K562 (cell line): Measurements from ENCODE around the gene PTPN20. TPM values are rescaled to one million over a fixed set of nuclear protein-coding genes. Genes with fewer than 3 reads are reported as not detected.

Experiments
- DEAF1 ChIP-seq: fragments of 450-650 bp; formaldehyde crosslinking; IDR thresholded peaks from 2 replicates; pipeline ENCODE4 v1.4.0; 2020; ENCODE audit warnings: mild to moderate bottlenecking, moderate library complexity
- FIP1L1 ChIP-seq: fragments of 200-400 bp; formaldehyde crosslinking; IDR thresholded peaks from 2 replicates; pipeline ENCODE4 v1.6.1; 2018; ENCODE audit warnings: mild to moderate bottlenecking, low read depth, low read length; ENCODE audit not compliant: poor library complexity, severe bottlenecking
- FOXM1 ChIP-seq, 2 experiments: fragments of 450-650 bp in 1 of 2; sonication (generic) in 1 of 2; formaldehyde crosslinking in 1 of 2; IDR thresholded peaks; 2 replicates each; pipeline versions ENCODE4 v1.6.1 to v1.9.0; 2017 to 2022; ENCODE audit warnings: low read depth in 2 of 2, mild to moderate bottlenecking in 2 of 2, missing genetic modification reagents in 1 of 2, moderate library complexity in 1 of 2
- HCFC1 ChIP-seq: IDR thresholded peaks from 2 replicates; pipeline ENCODE4 v1.6.1; 2012; ENCODE audit warnings: low read depth, low read length, improper control_type of control experiment
- RAD21 ChIP-seq, 2 experiments: fragments of 250-450 bp in 1 of 2; fragments of 450-650 bp in 1 of 2; sonication (Bioruptor Pico) in 1 of 2; formaldehyde crosslinking in 1 of 2; IDR thresholded peaks in 1 of 2; conservative IDR thresholded peaks in 1 of 2; 2 replicates each; pipeline versions ENCODE4 v1.4.0 to v1.8.0; 2020 to 2022; ENCODE audit warnings: mild to moderate bottlenecking in 2 of 2, moderate library complexity in 1 of 2
- REST ChIP-seq, 2 experiments: fragments of 450-650 bp; formaldehyde crosslinking in 1 of 2; IDR thresholded peaks; 2 replicates each; pipeline versions ENCODE4 v1.4.0 to v1.6.1; 2014 to 2020; ENCODE audit warnings: mild to moderate bottlenecking in 2 of 2, borderline replicate concordance in 1 of 2, low read depth in 1 of 2
- TCFL5 ChIP-seq: fragments of 250-450 bp; sonication (Bioruptor Pico); conservative IDR thresholded peaks from 2 replicates; pipeline ENCODE4 v1.6.1; 2021; ENCODE audit warnings: mild to moderate bottlenecking, moderate library complexity, matching md5 sums
- TEAD1 ChIP-seq, 2 experiments: fragments of 450-650 bp in 1 of 2; sonication (generic) in 1 of 2; formaldehyde crosslinking; IDR thresholded peaks; 2 replicates each; pipeline versions ENCODE4 v1.4.0 to v1.8.0; 2020 to 2022; ENCODE audit warnings: mild to moderate bottlenecking in 2 of 2, missing genetic modification reagents in 1 of 2
- polyA plus RNA-seq, 8 experiments: library from polyadenylated mRNA; depleted of rRNA in 4 of 8; stranded (reverse) in 5 of 8; unstranded in 3 of 8; fragments of >200 nt; fragmentation: Nextera tagmentation in 2 of 8; fragmentation: Illumina TruSeq in 1 of 8; extraction: Ambion mirVana in 2 of 8; extraction: Trizol in 1 of 8; gene quantifications; 2 replicates each; pipeline versions ENCODE4 v1.2.1 to v1.2.3, GENCODE V29; 2011 to 2014; ENCODE audit warnings: inconsistent platforms in 1 of 8, missing spikeins in 1 of 8
- total RNA-seq, 7 experiments: library from RNA; depleted of rRNA in 6 of 7; stranded (reverse); fragments of >200 nt in 6 of 7; fragmentation: Illumina TruSeq in 2 of 7; extraction: Trizol in 2 of 7; gene quantifications; 2 replicates each; pipeline versions ENCODE4 v1.2.1 to v1.2.3, GENCODE V29; 2011 to 2021; ENCODE audit warnings: low replicate concordance in 1 of 7
- TF ChIP-seq, protein P1 (sequence below): sonication (generic); formaldehyde crosslinking; IDR thresholded peaks from 2 replicates; pipeline ENCODE4 v1.9.0; 2022; ENCODE audit warnings: mild to moderate bottlenecking, missing genetic modification reagents
- TF ChIP-seq, protein P2 (sequence below): IDR thresholded peaks from 2 replicates; pipeline ENCODE4 v1.6.1; 2011; ENCODE audit warnings: borderline replicate concordance, low read depth, mild to moderate bottlenecking, moderate library complexity, low read length; ENCODE audit not compliant: insufficient read depth, poor library complexity, severe bottlenecking

The PTPN20 gene
- total and polyA plus RNA-seq, 9 of the 15 experiments (the other 6 are each of a cell fraction or from before 2014, with no cell fraction given), result 0.03 to 0.18 (median 0.10) TPM; not detected in 6

DNA sequence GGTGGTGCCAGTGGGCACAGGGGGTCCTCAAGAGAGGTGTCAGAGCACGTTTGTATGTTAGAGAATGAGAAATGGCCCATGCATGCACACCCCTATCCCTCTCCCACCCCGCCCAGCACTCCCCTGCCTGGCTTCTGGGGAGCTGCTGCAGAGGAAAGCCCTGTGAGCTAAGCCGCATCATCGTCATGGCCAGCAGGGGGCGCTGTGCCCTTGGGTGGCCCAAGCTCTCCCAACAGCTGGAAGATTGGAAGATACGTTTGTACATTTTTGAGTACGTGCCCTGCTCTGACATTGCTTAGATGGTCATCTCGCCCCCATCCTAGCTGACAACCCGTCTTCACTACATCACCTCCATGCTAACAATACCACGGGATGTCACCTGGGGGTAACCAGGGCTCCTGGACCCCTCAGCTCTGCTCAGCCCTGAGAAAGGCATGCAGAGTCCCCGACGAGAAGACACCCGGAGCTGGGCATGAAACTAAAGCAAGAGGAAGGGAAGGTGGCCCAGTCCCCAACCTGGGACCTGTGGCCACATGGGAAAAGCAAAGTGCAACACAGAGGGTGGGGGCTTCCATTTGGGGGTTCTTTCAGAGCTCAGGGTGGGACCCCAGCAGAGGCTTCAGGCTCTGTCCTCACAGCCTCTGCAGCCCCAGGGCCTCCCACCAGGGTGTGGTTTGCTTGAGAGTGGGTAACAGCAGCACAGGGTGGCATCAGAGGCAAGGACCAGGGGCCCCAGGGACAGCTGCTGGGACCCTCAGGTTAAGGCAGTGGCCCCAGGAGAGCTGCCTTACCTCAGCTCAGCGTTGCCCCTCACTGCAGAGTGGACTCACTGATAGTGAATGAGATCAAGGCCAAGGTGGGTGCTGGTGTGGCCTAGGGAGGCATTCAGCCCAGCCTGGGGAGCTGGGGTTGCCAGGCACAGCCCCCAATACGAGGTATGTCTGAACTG, 136.6 kb downstream of the PTPN20 start (continued):
- TF ChIP-seq REST (IDR thresholded peaks at IDR 0.05; ENCODE audit: borderline replicate concordance), result peak; percentile 81
- no peak for TF ChIP-seq REST (CRISPR knock-in tag; IDR thresholded peaks at IDR 0.05; ENCODE audit: low read depth)
- TF ChIP-seq, protein P1, sequence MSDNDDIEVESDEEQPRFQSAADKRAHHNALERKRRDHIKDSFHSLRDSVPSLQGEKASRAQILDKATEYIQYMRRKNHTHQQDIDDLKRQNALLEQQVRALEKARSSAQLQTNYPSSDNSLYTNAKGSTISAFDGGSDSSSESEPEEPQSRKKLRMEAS, result no peak
- TF ChIP-seq FOXM1 (IDR thresholded peaks at IDR 0.05; ENCODE audit: low read depth), result no peak
- no peak for TF ChIP-seq FOXM1 (CRISPR knock-in tag; IDR thresholded peaks at IDR 0.05; ENCODE audit: low read depth)
- no peak for TF ChIP-seq FIP1L1
- TF ChIP-seq TEAD1 (CRISPR knock-in tag; IDR thresholded peaks at IDR 0.05), result no peak
- peak; percentile 78 to 91 for TF ChIP-seq RAD21 (CRISPR knock-in tag; conservative IDR thresholded peaks at IDR 0.05 in 1 of 2, IDR thresholded peaks at IDR 0.05 in 1 of 2)
- TF ChIP-seq, protein P2, sequence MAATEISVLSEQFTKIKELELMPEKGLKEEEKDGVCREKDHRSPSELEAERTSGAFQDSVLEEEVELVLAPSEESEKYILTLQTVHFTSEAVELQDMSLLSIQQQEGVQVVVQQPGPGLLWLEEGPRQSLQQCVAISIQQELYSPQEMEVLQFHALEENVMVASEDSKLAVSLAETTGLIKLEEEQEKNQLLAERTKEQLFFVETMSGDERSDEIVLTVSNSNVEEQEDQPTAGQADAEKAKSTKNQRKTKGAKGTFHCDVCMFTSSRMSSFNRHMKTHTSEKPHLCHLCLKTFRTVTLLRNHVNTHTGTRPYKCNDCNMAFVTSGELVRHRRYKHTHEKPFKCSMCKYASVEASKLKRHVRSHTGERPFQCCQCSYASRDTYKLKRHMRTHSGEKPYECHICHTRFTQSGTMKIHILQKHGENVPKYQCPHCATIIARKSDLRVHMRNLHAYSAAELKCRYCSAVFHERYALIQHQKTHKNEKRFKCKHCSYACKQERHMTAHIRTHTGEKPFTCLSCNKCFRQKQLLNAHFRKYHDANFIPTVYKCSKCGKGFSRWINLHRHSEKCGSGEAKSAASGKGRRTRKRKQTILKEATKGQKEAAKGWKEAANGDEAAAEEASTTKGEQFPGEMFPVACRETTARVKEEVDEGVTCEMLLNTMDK, result peak; percentile 62
- TF ChIP-seq HCFC1, result peak; percentile 35; the same call in 1 of the 2 replicates
- peak; percentile 71 for TF ChIP-seq DEAF1 (CRISPR knock-in tag)
- TF ChIP-seq TCFL5 (CRISPR knock-in tag), result no peak
